PC-9 (cell line): Measurements from ENCODE around the gene ECHDC3. TPM values are rescaled to one million over a fixed set of nuclear protein-coding genes. Genes with fewer than 3 reads are reported as not detected.

ENCODE experiments used
- BruUV-seq: library from RNA; stranded (reverse); fragments of 400-500 nt; replicated peaks from 2 replicates; lab custom pipeline; 2021; lab: Mats Ljungman, UMichigan
- CTCF ChIA-PET: fragments of 300-600 bp; sonication (Branson Sonifier 250); formaldehyde crosslinking; loops from one replicate; lab custom pipeline; 2022; ENCODE audit warnings: antibody characterized with exemption; lab: Charles Lee
- POLR2A ChIA-PET: fragments of 300-600 bp; sonication (Branson Sonifier 250); formaldehyde crosslinking; loops from one replicate; lab custom pipeline; 2022; ENCODE audit warnings: antibody characterized with exemption; ENCODE audit not compliant: unreplicated experiment; lab: Charles Lee
- DNase-seq, 2 experiments: peaks; one replicate each; pipeline versions ENCODE4 v3.0.0 to v3.0.0-alpha.2; 2015 to 2022; ENCODE audit warnings: mixed read lengths in 1 of 2
- H2AFZ ChIP-seq: fragments of 200-600 bp; sonication (generic); 2 replicates; pipeline ENCODE4 v1.8.1; 2017; ENCODE audit warnings: antibody characterized with exemption
- H3F3A ChIP-seq: fragments of 200-600 bp; sonication (generic); 2 replicates; pipeline ENCODE4 v1.8.1; 2017; ENCODE audit warnings: antibody characterized with exemption, mild to moderate bottlenecking, low read depth; ENCODE audit not compliant: insufficient read depth
- H3K27ac ChIP-seq: fragments of 200-600 bp; sonication (generic); 2 replicates; pipeline ENCODE4 v1.6.1; 2016; ENCODE audit warnings: mixed run types
- H3K27me3 ChIP-seq: fragments of 200-600 bp; sonication (generic); 2 replicates; pipeline ENCODE4 v1.6.1; 2016; ENCODE audit warnings: low read depth, mixed run types; ENCODE audit not compliant: insufficient read depth
- H3K36me3 ChIP-seq: fragments of 200-600 bp; sonication (generic); 2 replicates; pipeline ENCODE4 v1.6.1; 2016; ENCODE audit warnings: low read depth, mixed run types
- H3K4me1 ChIP-seq: fragments of 200-600 bp; sonication (generic); replicated peaks from 2 replicates; pipeline ENCODE4 v1.6.1; 2016; ENCODE audit warnings: mixed run types; ENCODE audit not compliant: insufficient read depth
- H3K4me2 ChIP-seq: fragments of 200-600 bp; sonication (generic); 2 replicates; pipeline ENCODE4 v1.6.1; 2017; ENCODE audit warnings: mixed run types
- H3K4me3 ChIP-seq: fragments of 200-600 bp; sonication (generic); 2 replicates; pipeline ENCODE4 v1.6.1; 2016; ENCODE audit warnings: mixed run types
- H3K79me2 ChIP-seq: fragments of 200-600 bp; sonication (generic); 2 replicates; pipeline ENCODE4 v1.6.1; 2017; ENCODE audit warnings: low read depth, mixed run types
- H3K9me2 ChIP-seq: fragments of 200-600 bp; sonication (generic); 2 replicates; pipeline ENCODE4 v1.8.1; 2017; ENCODE audit warnings: mild to moderate bottlenecking; ENCODE audit not compliant: insufficient read depth
- H3K9me3 ChIP-seq: fragments of 200-600 bp; sonication (generic); 2 replicates; pipeline ENCODE4 v1.8.1; 2016; ENCODE audit warnings: low read depth; ENCODE audit not compliant: insufficient read depth
- H4K20me1 ChIP-seq: fragments of 200-600 bp; sonication (generic); 2 replicates; pipeline ENCODE4 v1.8.1; 2017; ENCODE audit not compliant: insufficient read depth
- CTCF ChIP-seq: fragments of 200-600 bp; sonication (generic); conservative IDR thresholded peaks from 2 replicates; pipeline ENCODE4 v1.6.1; 2017; ENCODE audit warnings: mixed run types, antibody characterized with exemption, mild to moderate bottlenecking, moderate library complexity
- EZH2 ChIP-seq: fragments of 200-600 bp; sonication (generic); IDR thresholded peaks from 2 replicates; pipeline ENCODE4 v1.8.0; 2017; ENCODE audit warnings: antibody characterized with exemption, low read depth
- intact Hi-C: fragments of 100-400 bp; cut with micrococcal nuclease; formaldehyde crosslinking; loops from one replicate; pipeline ENCODE4 v1.10.0; 2022; ENCODE audit not compliant: unreplicated experiment
- total RNA-seq: library from RNA; stranded (reverse); gene quantifications from 2 replicates; pipeline ENCODE4 v1.2.3, GENCODE V29; 2021

ECHDC3 gene
- total RNA-seq, 1 experiment from 2014 or later = not detected

GRCh38 chr10:11743461-11744338, 1.5 kb downstream of the ECHDC3 start:
- H4K20me1 ChIP-seq = no peaks in the 10 kb centered on the region
- TF ChIP-seq EZH2 (no peak), CTCF (no peak)
- no peaks in the 10 kb centered on the region for H3K4me1 ChIP-seq
- no peaks in the 10 kb centered on the region for H3K79me2 ChIP-seq
- no peak for DNase-seq
- no peaks in the 10 kb centered on the region for H3K36me3 ChIP-seq
- ChIA-PET CTCF (no interaction called here), POLR2A (interaction anchor here (0.6 kb wide), 1 partner anchor 76 kb away, joined by 9 read pairs; no protein-coding TSS in a partner anchor)
- H3K27ac ChIP-seq = no peak overlapping the region
- no peak overlapping the region for H3K4me3 ChIP-seq
- H3K4me2 ChIP-seq = no peak overlapping the region
- H2AFZ ChIP-seq = no peak overlapping the region
- intact Hi-C loops = no loop called here
- no peaks in the 10 kb centered on the region for H3K9me2 ChIP-seq
- H3K27me3 ChIP-seq = no peaks in the 10 kb centered on the region
- no peaks in the 10 kb centered on the region for H3F3A ChIP-seq
- no peaks in the 10 kb centered on the region for H3K9me3 ChIP-seq
- BruUV-seq = no TSS peak

- H3K9me3 ChIP-seq = no peaks in the 10 kb centered on the region
- intact Hi-C loops = no loop called here
- CTCF ChIA-PET = no interaction called here
Observed at GRCh38 chr10:11745045-11745444, 2.9 kb downstream of the ECHDC3 start.

GRCh38 chr10:11746883-11747539, 4.8 kb downstream of the ECHDC3 start:
- ChIA-PET POLR2A (no interaction called here), CTCF (no interaction called here)
- Histone ChIP-seq H3K27ac (no peak overlapping the region), H4K20me1 (no peaks in the 10 kb centered on the region), H3K4me3 (no peak overlapping the region), H3K4me1 (no peaks in the 10 kb centered on the region), H3K27me3 (no peaks in the 10 kb centered on the region), H3K79me2 (no peaks in the 10 kb centered on the region), H3K9me2 (no peaks in the 10 kb centered on the region), H2AFZ (no peak overlapping the region), H3K4me2 (no peak overlapping the region), H3K36me3 (no peaks in the 10 kb centered on the region), H3F3A (no peaks in the 10 kb centered on the region), H3K9me3 (no peaks in the 10 kb centered on the region)
- DNase-seq = no peak
- intact Hi-C loops = no loop called here
- BruUV-seq = no TSS peak
- TF ChIP-seq EZH2 (no peak), CTCF (no peak)

More at GRCh38 chr10:11745045-11745444, 2.9 kb downstream of the ECHDC3 start:
- H3F3A ChIP-seq = no peaks in the 10 kb centered on the region
- no peak overlapping the region for H3K4me3 ChIP-seq
- H3K27me3 ChIP-seq = no peaks in the 10 kb centered on the region
- H3K9me2 ChIP-seq = no peaks in the 10 kb centered on the region
- H2AFZ ChIP-seq = no peak overlapping the region
- no peaks in the 10 kb centered on the region for H3K4me1 ChIP-seq
- H3K36me3 ChIP-seq = no peaks in the 10 kb centered on the region
- H3K4me2 ChIP-seq = no peak overlapping the region
- no peak for DNase-seq
- no TSS peak for BruUV-seq
- POLR2A ChIA-PET = no interaction called here
- H3K27ac ChIP-seq = no peak overlapping the region
- H4K20me1 ChIP-seq = no peaks in the 10 kb centered on the region
- H3K79me2 ChIP-seq = no peaks in the 10 kb centered on the region
- TF ChIP-seq EZH2 (no peak), CTCF (no peak)
